K562 (cell line): ENCODE measurements around the gene CHST15.

Experiments
- CTCF ChIP-seq, 3 experiments: IDR thresholded peaks in 2 of 3; conservative IDR thresholded peaks in 1 of 3; 2 replicates each; pipeline ENCODE4 v1.5.1; 2011 to 2012; ENCODE audit warnings: low read length in 3 of 3, mild to moderate bottlenecking in 3 of 3, control low read depth in 2 of 3, improper control_type of control experiment in 1 of 3, inconsistent platforms in 1 of 3, low read depth in 1 of 3, mixed read lengths in 1 of 3, moderate library complexity in 1 of 3; ENCODE audit not compliant: insufficient read depth in 2 of 3
- IRF1 ChIP-seq: sonication (generic); formaldehyde crosslinking; IDR thresholded peaks from 2 replicates; pipeline ENCODE4 v1.8.0; 2022; ENCODE audit warnings: missing genetic modification reagents, mild to moderate bottlenecking, borderline replicate concordance
- RAD21 ChIP-seq, 2 experiments: fragments of 250-450 bp in 1 of 2; fragments of 450-650 bp in 1 of 2; sonication (Bioruptor Pico) in 1 of 2; formaldehyde crosslinking in 1 of 2; IDR thresholded peaks in 1 of 2; conservative IDR thresholded peaks in 1 of 2; 2 replicates each; pipeline versions ENCODE4 v1.4.0 to v1.8.0; 2020 to 2022; ENCODE audit warnings: mild to moderate bottlenecking in 2 of 2, moderate library complexity in 1 of 2
- RCOR1 ChIP-seq, 2 experiments: IDR thresholded peaks; 2 replicates each; pipeline ENCODE4 v1.6.1; 2012; ENCODE audit warnings: low read depth in 2 of 2, low read length in 2 of 2, borderline replicate concordance in 1 of 2, improper control_type of control experiment in 1 of 2
- ZBTB9 ChIP-seq: fragments of 450-650 bp; formaldehyde crosslinking; IDR thresholded peaks from 2 replicates; pipeline ENCODE4 v1.4.0; 2020; ENCODE audit warnings: mild to moderate bottlenecking, moderate library complexity

- TF ChIP-seq ZBTB9 (CRISPR knock-in tag) (no peak), RCOR1 (IDR thresholded peaks at IDR 0.05; ENCODE audit: borderline replicate concordance in 1 of 2, low read depth in 2 of 2, low read length in 2 of 2) (no peak), IRF1 (no peak), RAD21 (CRISPR knock-in tag; conservative IDR thresholded peaks at IDR 0.05 in 1 of 2, IDR thresholded peaks at IDR 0.05 in 1 of 2) (0 out of 4 replicates have a peak, but pooled peaks of 1 of the 2 experiments have one; percentile 2), CTCF (IDR thresholded peaks at IDR 0.05 in 2 of 3, conservative IDR thresholded peaks at IDR 0.05 in 1 of 3; ENCODE audit: insufficient read depth in 2 of 3, low read depth in 1 of 3, low read length in 3 of 3) (no peak)
Observed at GRCh38 chr10:124035928-124036558, 57.4 kb downstream of the CHST15 start.
